ENCODE results near the gene SLIT3.

- TF ChIP-seq POLR2A (IDR thresholded peaks at IDR 0.05): no peak
- TF ChIP-seq CTCF (IDR thresholded peaks at IDR 0.05): no peak
These were observed 510.2 kb downstream of the SLIT3 start for GRCh38 chr5:168790671-168791250.
